CD4-positive, alpha-beta T cell treated with Interleukin-4 for 4 hours (primary cell): ENCODE measurements around the gene SREBF1.

Source experiments
- DNase-seq: peaks from one replicate; pipeline ENCODE4 v3.0.0-alpha.2; 2020

SREBF1 gene

GRCh38 chr17:17857496-17857895 is 20.7 kb upstream of the SREBF1 start:
- DNase-seq = no peak

- DNase-seq = no peak
These were observed 19.6 kb upstream of the SREBF1 start for GRCh38 chr17:17856386-17856785.

GRCh38 chr17:17855976-17856375 is 19.2 kb upstream of the SREBF1 start:
- no peak for DNase-seq

GRCh38 chr17:17853811-17854447 is 17.1 kb upstream of the SREBF1 start:
- no peak for DNase-seq

- no peak for DNase-seq
These were observed 16.1 kb upstream of the SREBF1 start for GRCh38 chr17:17852930-17853329.

GRCh38 chr17:17851103-17852002 is 14.6 kb upstream of the SREBF1 start:
- DNase-seq = no peak

- DNase-seq = peak; percentile 81
These were observed 13.1 kb upstream of the SREBF1 start for GRCh38 chr17:17849845-17850373.

GRCh38 chr17:17849147-17849820 is 12.5 kb upstream of the SREBF1 start:
- peak; percentile 92 for DNase-seq

GRCh38 chr17:17848311-17849082 is 11.7 kb upstream of the SREBF1 start:
- no peak for DNase-seq

GRCh38 chr17:17847726-17848125 is 10.9 kb upstream of the SREBF1 start:
- no peak for DNase-seq

GRCh38 chr17:17847118-17847689 is 10.4 kb upstream of the SREBF1 start:
- no peak for DNase-seq

GRCh38 chr17:17846645-17847044 is 9.9 kb upstream of the SREBF1 start:
- DNase-seq = no peak

GRCh38 chr17:17846003-17846402 is 9.2 kb upstream of the SREBF1 start:
- no peak for DNase-seq

- DNase-seq = no peak
These were observed 8.4 kb upstream of the SREBF1 start for GRCh38 chr17:17845046-17845775.

- DNase-seq = no peak
These were observed 7.7 kb upstream of the SREBF1 start for GRCh38 chr17:17844500-17844899.

GRCh38 chr17:17844079-17844478 is 7.3 kb upstream of the SREBF1 start:
- no peak for DNase-seq

- DNase-seq = no peak
These were observed 6.3 kb upstream of the SREBF1 start for GRCh38 chr17:17843096-17843495.

GRCh38 chr17:17842111-17842876 is 5.5 kb upstream of the SREBF1 start:
- no peak for DNase-seq

- DNase-seq = no peak
These were observed 4.8 kb upstream of the SREBF1 start for GRCh38 chr17:17841601-17842025.

GRCh38 chr17:17840751-17841591 is 4.2 kb upstream of the SREBF1 start:
- DNase-seq = no peak
